RWPE2 (cell line): ENCODE results near the gene NOSTRIN.

Experiments
- ATAC-seq: fragments of 200-7000 bp; cut with Tn5 transposase; 3 replicates; pipeline ENCODE4 v1.9.1; 2021; ENCODE audit warnings: low read depth
- DNase-seq: peaks from one replicate; pipeline ENCODE4 v3.0.0-alpha.2; 2020; ENCODE audit warnings: low spot score
- H3K27ac ChIP-seq: fragments of 450-650 bp; 2 replicates; pipeline ENCODE4 v1.5.1; 2017; ENCODE audit warnings: mild to moderate bottlenecking; ENCODE audit not compliant: poor library complexity, severe bottlenecking
- H3K27me3 ChIP-seq: fragments of 250-450 bp; sonication (Bioruptor Pico); 2 replicates; pipeline ENCODE4 v1.5.1; 2021; ENCODE audit warnings: mild to moderate bottlenecking, moderate library complexity; ENCODE audit not compliant: insufficient read depth, poor library complexity, severe bottlenecking
- H3K36me3 ChIP-seq: fragments of 250-450 bp; sonication (Bioruptor Pico); 2 replicates; pipeline ENCODE4 v1.5.1; 2020; ENCODE audit warnings: low read depth, mild to moderate bottlenecking, moderate library complexity
- H3K4me1 ChIP-seq: fragments of 250-450 bp; sonication (Bioruptor Pico); 2 replicates; pipeline ENCODE4 v1.5.1; 2021; ENCODE audit warnings: mild to moderate bottlenecking, moderate library complexity; ENCODE audit not compliant: insufficient read depth, poor library complexity, severe bottlenecking
- H3K4me3 ChIP-seq: fragments of 250-450 bp; sonication (Bioruptor Pico); 2 replicates; pipeline ENCODE4 v1.5.1; 2021; ENCODE audit warnings: mild to moderate bottlenecking, moderate library complexity; ENCODE audit not compliant: severe bottlenecking
- H3K9me3 ChIP-seq: fragments of 250-450 bp; sonication (Bioruptor Pico); 2 replicates; pipeline ENCODE4 v1.5.1; 2021; ENCODE audit warnings: mild to moderate bottlenecking, moderate library complexity; ENCODE audit not compliant: severe bottlenecking
- CTCF ChIP-seq: fragments of 450-650 bp; IDR thresholded peaks from one replicate; pipeline ENCODE4 v1.5.1; 2017; ENCODE audit warnings: mild to moderate bottlenecking, moderate library complexity; ENCODE audit not compliant: poor library complexity, severe bottlenecking

The NOSTRIN gene

GRCh38 chr2:168830958-168831357 lies 28.5 kb downstream of the NOSTRIN start:
- ATAC-seq (no peak), DNase-seq (no peak)
- H3K27me3 ChIP-seq: no peaks in the 10 kb centered on the region
- H3K9me3 ChIP-seq: no peaks in the 10 kb centered on the region
- no peaks in the 10 kb centered on the region for H3K36me3 ChIP-seq
- no peak overlapping the region for H3K4me3 ChIP-seq
- TF ChIP-seq CTCF: no peak
- no peak overlapping the region for H3K27ac ChIP-seq
- no peaks in the 10 kb centered on the region for H3K4me1 ChIP-seq

- DNase-seq (no peak), ATAC-seq (no peak)
- H3K27ac ChIP-seq: no peak overlapping the region
- no peak overlapping the region for H3K4me3 ChIP-seq
- no peaks in the 10 kb centered on the region for H3K4me1 ChIP-seq
- no peak for TF ChIP-seq CTCF
- H3K36me3 ChIP-seq: no peaks in the 10 kb centered on the region
- H3K9me3 ChIP-seq: no peaks in the 10 kb centered on the region
- H3K27me3 ChIP-seq: no peaks in the 10 kb centered on the region
Observed at GRCh38 chr2:168831662-168832061, 29.2 kb downstream of the NOSTRIN start.

- no peaks in the 10 kb centered on the region for H3K4me1 ChIP-seq
- no peaks in the 10 kb centered on the region for H3K9me3 ChIP-seq
- no peaks in the 10 kb centered on the region for H3K27me3 ChIP-seq
- DNase-seq: no peak
- no peak overlapping the region for H3K4me3 ChIP-seq
- H3K27ac ChIP-seq: no peak overlapping the region
- ATAC-seq: no peak
- no peaks in the 10 kb centered on the region for H3K36me3 ChIP-seq
- TF ChIP-seq CTCF: no peak
Observed at GRCh38 chr2:168835969-168836368, 33.5 kb downstream of the NOSTRIN start.

DNA sequence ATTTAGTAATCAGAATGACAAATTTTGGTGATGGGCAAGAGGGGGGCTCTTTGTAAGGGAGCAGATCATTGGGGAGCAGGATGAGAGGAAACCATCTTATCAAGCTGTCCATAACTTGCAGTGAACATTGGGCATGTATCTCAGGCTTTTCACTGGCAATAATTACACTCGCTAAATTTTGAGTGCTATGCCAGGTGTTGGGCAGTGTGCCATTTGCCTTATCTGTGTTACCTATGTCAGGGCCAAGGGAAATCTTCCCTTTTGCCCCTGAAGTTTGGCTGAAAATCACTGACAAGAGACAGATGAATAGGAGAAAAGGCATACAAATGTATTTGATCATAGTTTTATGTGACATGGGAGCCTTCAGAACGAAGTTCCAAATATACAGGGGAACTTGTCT lies 39.0 kb downstream of the NOSTRIN start:
- no peak overlapping the region for H3K27ac ChIP-seq
- no peaks in the 10 kb centered on the region for H3K36me3 ChIP-seq
- no peak for TF ChIP-seq CTCF
- no peak overlapping the region for H3K4me3 ChIP-seq
- no peaks in the 10 kb centered on the region for H3K27me3 ChIP-seq
- ATAC-seq (no peak), DNase-seq (no peak)
- peaks cover 2% of the 10 kb centered on the region for H3K4me1 ChIP-seq
- no peaks in the 10 kb centered on the region for H3K9me3 ChIP-seq

- Histone ChIP-seq H3K36me3 (no peaks in the 10 kb centered on the region), H3K27me3 (no peaks in the 10 kb centered on the region), H3K4me1 (peaks cover 13% of the 10 kb centered on the region), H3K4me3 (no peak overlapping the region), H3K9me3 (no peaks in the 10 kb centered on the region), H3K27ac (no peak overlapping the region)
- no peak for ATAC-seq
- no peak for DNase-seq
- TF ChIP-seq CTCF: no peak
Observed at GRCh38 chr2:168843253-168843652, 40.8 kb downstream of the NOSTRIN start.
